COLO668 (cell line): ENCODE results near the gene ICAM4.
"Not testable (repeated sequence)": the region's sequence is repeated elsewhere in the genome, so short reads cannot be mapped to it uniquely, and the experiment has no call there.

ENCODE experiments used
- DNase-seq: peaks from one replicate; lab custom pipeline; 2025; ENCODE audit not compliant: unreplicated experiment; lab: John Stamatoyannopoulos, UW

ICAM4 gene

DNA sequence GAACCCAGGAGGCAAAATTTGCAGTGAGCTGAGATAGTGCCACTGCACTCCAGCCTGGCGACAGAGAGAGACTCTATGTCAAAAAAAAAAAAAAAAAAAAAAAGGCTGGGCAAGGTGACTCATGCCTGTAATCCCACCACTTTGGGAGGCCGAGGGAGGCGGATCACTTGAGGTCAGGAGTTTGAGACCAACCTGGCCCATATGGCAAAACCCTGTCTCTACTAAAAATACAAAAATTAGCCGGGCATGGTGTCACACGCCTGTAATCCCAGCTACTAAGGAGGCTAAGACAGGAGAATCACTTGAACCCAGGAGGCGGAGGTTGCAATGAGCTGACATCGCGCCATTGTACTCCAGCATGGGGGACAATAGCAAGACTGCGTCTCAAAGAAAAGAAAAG is 50.0 kb downstream of the ICAM4 start:
- not testable (repeated sequence) for DNase-seq
